SU-DHL-6 (cell line): ENCODE results near the gene ZNF579.

Experiments used
- H2AFZ ChIP-seq: fragments of 200-600 bp; sonication (generic); 2 replicates; pipeline ENCODE4 v1.6.1; 2014; ENCODE audit warnings: low read depth, mild to moderate bottlenecking, moderate library complexity, mixed read lengths, antibody characterized with exemption, low read length; ENCODE audit not compliant: severe bottlenecking
- H3F3A ChIP-seq: fragments of 200-600 bp; shearing (Covaris generic); 2 replicates; pipeline ENCODE4 v1.6.0; 2016; ENCODE audit warnings: antibody characterized with exemption, mild to moderate bottlenecking; ENCODE audit not compliant: insufficient read depth
- H3K27ac ChIP-seq: fragments of 200-600 bp; sonication (generic); 2 replicates; pipeline ENCODE4 v1.5.1; 2016; ENCODE audit warnings: low read depth, mild to moderate bottlenecking, low read length, moderate library complexity, mixed read lengths
- H3K27me3 ChIP-seq: fragments of 200-600 bp; sonication (generic), shearing (Covaris generic); 2 replicates; pipeline ENCODE4 v1.6.0; 2014; ENCODE audit warnings: mild to moderate bottlenecking, low read length
- H3K36me3 ChIP-seq: fragments of 200-600 bp; sonication (generic); 2 replicates; pipeline ENCODE4 v1.6.1; 2014; ENCODE audit warnings: mild to moderate bottlenecking, low read length, mixed read lengths
- H3K4me2 ChIP-seq: fragments of 300-600, 200-600 bp; shearing (Covaris generic), sonication (generic); 2 replicates; pipeline ENCODE4 v1.6.0; 2014; ENCODE audit warnings: low read length, low read depth, mild to moderate bottlenecking; ENCODE audit not compliant: poor library complexity, severe bottlenecking
- H3K4me3 ChIP-seq: fragments of 200-600 bp; sonication (generic); 2 replicates; pipeline ENCODE4 v1.5.1; 2014; ENCODE audit warnings: antibody characterized with exemption, low read length, mild to moderate bottlenecking, mixed read lengths; ENCODE audit not compliant: insufficient read depth, poor library complexity, severe bottlenecking
- H3K79me2 ChIP-seq: fragments of 200-600 bp; sonication (generic); 2 replicates; pipeline ENCODE4 v1.6.1; 2014; ENCODE audit warnings: mild to moderate bottlenecking, low read length, moderate library complexity; ENCODE audit not compliant: insufficient read depth
- H3K9ac ChIP-seq: fragments of 200-600 bp; sonication (generic); 2 replicates; pipeline ENCODE4 v1.7.0; 2014; ENCODE audit warnings: mild to moderate bottlenecking, low read length
- H3K9me2 ChIP-seq: fragments of 200-600 bp; sonication (generic); replicated peaks from 2 replicates; pipeline ENCODE4 v1.6.1; 2014; ENCODE audit warnings: low read length; ENCODE audit not compliant: insufficient read depth
- H3K9me3 ChIP-seq: fragments of 200-600 bp; sonication (generic); 2 replicates; pipeline ENCODE4 v1.6.1; 2014; ENCODE audit warnings: low read length, mixed read lengths; ENCODE audit not compliant: insufficient read depth
- H4K20me1 ChIP-seq: fragments of 200-600 bp; sonication (generic); 2 replicates; pipeline ENCODE4 v1.6.1; 2014; ENCODE audit warnings: low read depth, mild to moderate bottlenecking, antibody characterized with exemption, low read length, moderate library complexity, mixed read lengths
- EZH2phosphoT487 ChIP-seq: fragments of 200-600 bp; sonication (generic), shearing (Covaris generic); conservative IDR thresholded peaks from 2 replicates; pipeline ENCODE4 v1.6.1; 2018; ENCODE audit warnings: mild to moderate bottlenecking, antibody characterized with exemption, low read length, moderate library complexity, mixed read lengths
- TF ChIP-seq, protein P1 (sequence below): fragments of 200-600 bp; sonication (generic); IDR thresholded peaks from one replicate; pipeline ENCODE4 v1.5.1; 2017; ENCODE audit warnings: antibody characterized with exemption, mild to moderate bottlenecking, low read length, moderate library complexity; ENCODE audit not compliant: insufficient read depth, poor library complexity, severe bottlenecking

The ZNF579 gene

DNA sequence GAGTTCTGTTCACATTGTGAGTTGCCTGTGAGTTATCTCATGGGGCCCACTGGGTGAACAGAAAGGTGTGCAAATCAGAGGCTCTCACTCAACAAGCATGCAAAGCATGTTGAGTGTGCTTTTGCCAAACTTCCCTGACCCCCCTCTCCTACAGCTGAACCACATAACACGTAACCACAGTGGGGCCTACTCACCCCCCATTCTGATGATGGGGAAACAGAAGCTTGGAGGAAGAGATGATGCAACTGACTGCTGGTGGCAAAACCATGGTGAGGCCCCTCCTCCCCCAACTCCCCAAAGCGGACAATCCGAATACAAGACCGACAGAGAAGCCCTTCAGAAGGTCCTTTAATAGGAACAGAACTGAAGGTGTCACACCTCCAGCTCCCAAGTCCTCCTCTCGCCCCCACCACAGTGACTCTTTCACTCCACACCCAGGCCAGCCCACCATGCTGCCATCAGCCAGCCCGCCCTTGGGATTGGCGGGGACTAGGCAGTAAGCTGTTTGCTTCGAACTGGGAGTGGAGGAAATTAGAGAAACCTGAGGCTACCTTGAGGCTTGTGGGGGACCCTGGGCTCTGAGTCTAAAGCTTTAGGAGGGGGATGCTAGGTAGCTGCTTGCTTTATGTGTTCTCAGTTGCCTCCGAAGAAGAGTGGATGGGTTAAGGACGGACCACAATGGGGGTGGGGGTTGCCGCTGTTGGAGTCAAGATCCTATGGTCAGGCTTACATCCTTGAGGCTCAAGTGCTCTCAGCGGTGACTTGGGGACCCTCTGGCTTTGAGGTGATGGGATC lies 40.0 kb upstream of the ZNF579 start:
- Histone ChIP-seq H3K4me2 (no peak overlapping the region), H3K9me2 (no peaks in the 10 kb centered on the region), H3K79me2 (no peaks in the 10 kb centered on the region), H3F3A (peaks cover 20% of the 10 kb centered on the region), H3K9me3 (no peaks in the 10 kb centered on the region), H2AFZ (no peak overlapping the region), H3K36me3 (no peaks in the 10 kb centered on the region), H3K27ac (no peak overlapping the region), H3K9ac (no peak overlapping the region), H3K4me3 (no peak overlapping the region), H3K27me3 (no peaks in the 10 kb centered on the region), H4K20me1 (no peaks in the 10 kb centered on the region)
- no peak for TF ChIP-seq EZH2phosphoT487
- TF ChIP-seq, protein P1, sequence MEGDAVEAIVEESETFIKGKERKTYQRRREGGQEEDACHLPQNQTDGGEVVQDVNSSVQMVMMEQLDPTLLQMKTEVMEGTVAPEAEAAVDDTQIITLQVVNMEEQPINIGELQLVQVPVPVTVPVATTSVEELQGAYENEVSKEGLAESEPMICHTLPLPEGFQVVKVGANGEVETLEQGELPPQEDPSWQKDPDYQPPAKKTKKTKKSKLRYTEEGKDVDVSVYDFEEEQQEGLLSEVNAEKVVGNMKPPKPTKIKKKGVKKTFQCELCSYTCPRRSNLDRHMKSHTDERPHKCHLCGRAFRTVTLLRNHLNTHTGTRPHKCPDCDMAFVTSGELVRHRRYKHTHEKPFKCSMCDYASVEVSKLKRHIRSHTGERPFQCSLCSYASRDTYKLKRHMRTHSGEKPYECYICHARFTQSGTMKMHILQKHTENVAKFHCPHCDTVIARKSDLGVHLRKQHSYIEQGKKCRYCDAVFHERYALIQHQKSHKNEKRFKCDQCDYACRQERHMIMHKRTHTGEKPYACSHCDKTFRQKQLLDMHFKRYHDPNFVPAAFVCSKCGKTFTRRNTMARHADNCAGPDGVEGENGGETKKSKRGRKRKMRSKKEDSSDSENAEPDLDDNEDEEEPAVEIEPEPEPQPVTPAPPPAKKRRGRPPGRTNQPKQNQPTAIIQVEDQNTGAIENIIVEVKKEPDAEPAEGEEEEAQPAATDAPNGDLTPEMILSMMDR: no peak

DNA sequence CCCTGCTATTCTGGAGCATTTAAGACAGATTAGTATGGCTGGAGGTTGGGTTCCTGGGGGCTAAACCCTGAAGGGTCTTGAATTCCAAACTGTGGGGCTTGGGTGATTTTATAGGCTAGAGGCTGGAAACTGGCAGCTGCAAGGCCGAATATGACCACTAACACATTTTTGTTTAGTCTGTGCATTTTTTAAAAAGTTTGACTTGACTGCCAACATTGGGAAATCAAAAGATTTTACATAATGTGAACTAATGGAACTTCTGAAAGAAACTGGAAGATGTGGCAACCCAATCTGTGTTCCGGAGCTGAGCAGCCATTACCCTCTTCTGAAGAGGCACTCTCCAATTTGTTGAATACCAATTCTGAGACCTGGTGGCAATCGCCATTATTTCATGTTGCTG lies 38.6 kb upstream of the ZNF579 start:
- Histone ChIP-seq H3K27ac (no peak overlapping the region), H4K20me1 (no peaks in the 10 kb centered on the region), H3K4me2 (no peak overlapping the region), H3K36me3 (no peaks in the 10 kb centered on the region), H3K9me3 (no peaks in the 10 kb centered on the region), H3F3A (peaks cover 18% of the 10 kb centered on the region), H3K27me3 (no peaks in the 10 kb centered on the region), H3K79me2 (no peaks in the 10 kb centered on the region), H2AFZ (no peak overlapping the region), H3K9ac (no peak overlapping the region), H3K4me3 (no peak overlapping the region), H3K9me2 (no peaks in the 10 kb centered on the region)
- TF ChIP-seq EZH2phosphoT487: no peak
- TF ChIP-seq, protein P1: no peak

GRCh38 chr19:55618426-55618825 lies 37.8 kb upstream of the ZNF579 start:
- H3K79me2 ChIP-seq: no peaks in the 10 kb centered on the region
- no peaks in the 10 kb centered on the region for H3K9me2 ChIP-seq
- no peak overlapping the region for H3K4me2 ChIP-seq
- H3K4me3 ChIP-seq: no peak overlapping the region
- no peaks in the 10 kb centered on the region for H4K20me1 ChIP-seq
- TF ChIP-seq, protein P1: no peak
- no peak for TF ChIP-seq EZH2phosphoT487
- H3K27me3 ChIP-seq: no peaks in the 10 kb centered on the region
- no peak overlapping the region for H3K27ac ChIP-seq
- peaks cover 12% of the 10 kb centered on the region for H3F3A ChIP-seq
- H3K36me3 ChIP-seq: no peaks in the 10 kb centered on the region
- no peak overlapping the region for H2AFZ ChIP-seq
- no peak overlapping the region for H3K9ac ChIP-seq
- no peaks in the 10 kb centered on the region for H3K9me3 ChIP-seq
